ENCODE data around the gene GAK.

GRCh38 chr4:955161-955921 lies 23.2 kb upstream of the GAK start:
- TF ChIP-seq POLR2AphosphoS5 (IDR thresholded peaks at IDR 0.05; ENCODE audit: low read depth, low read length) (no peak), SIN3A (IDR thresholded peaks at IDR 0.05; ENCODE audit: borderline replicate concordance, insufficient read depth, low read length) (no peak)
